Osteoblast (primary cell): ENCODE results near the gene ACBD4. TPM values are rescaled to one million over a fixed set of nuclear protein-coding genes. Genes with fewer than 3 reads are reported as not detected.

Experiments used
- DNase-seq: peaks from one replicate; pipeline ENCODE4 v3.0.0; 2011; ENCODE audit warnings: low spot score, mixed read lengths; ENCODE audit not compliant: insufficient read length; ENCODE audit errors: missing footprints
- H2AFZ ChIP-seq: 2 replicates; pipeline ENCODE4 v1.6.0; 2011; ENCODE audit warnings: mild to moderate bottlenecking, low read length
- H3K27ac ChIP-seq: 2 replicates; pipeline ENCODE4 v1.5.1; 2011; ENCODE audit warnings: mild to moderate bottlenecking, low read depth, low read length, moderate library complexity
- H3K27me3 ChIP-seq: 2 replicates; pipeline ENCODE4 v1.6.0; 2012; ENCODE audit warnings: mild to moderate bottlenecking, control low read depth, inconsistent platforms, low read length, moderate library complexity; ENCODE audit not compliant: insufficient read depth
- H3K36me3 ChIP-seq: 2 replicates; pipeline ENCODE4 v1.5.1; 2011; ENCODE audit warnings: mild to moderate bottlenecking, low read length, control low read depth, moderate library complexity; ENCODE audit not compliant: insufficient read depth
- H3K4me1 ChIP-seq: 2 replicates; pipeline ENCODE4 v1.5.1; 2011; ENCODE audit warnings: mild to moderate bottlenecking, low read length, control low read depth, moderate library complexity; ENCODE audit not compliant: insufficient read depth
- H3K4me2 ChIP-seq: 2 replicates; pipeline ENCODE4 v1.6.0; 2011; ENCODE audit warnings: mild to moderate bottlenecking, low read length; ENCODE audit not compliant: insufficient read depth
- H3K4me3 ChIP-seq: fragments of 200-600 bp; sonication (generic); 3 replicates; pipeline ENCODE4 v1.5.1; 2012; ENCODE audit warnings: mild to moderate bottlenecking, low read length, inconsistent platforms; ENCODE audit not compliant: insufficient read depth
- H3K79me2 ChIP-seq: 2 replicates; pipeline ENCODE4 v1.6.0; 2012; ENCODE audit warnings: mild to moderate bottlenecking, low read length, control low read depth, inconsistent platforms; ENCODE audit not compliant: insufficient read depth
- H3K9me3 ChIP-seq: 2 replicates; pipeline ENCODE4 v1.5.1; 2011; ENCODE audit warnings: low read depth, low read length, control low read depth
- H4K20me1 ChIP-seq: 2 replicates; pipeline ENCODE4 v1.6.0; 2012; ENCODE audit warnings: mild to moderate bottlenecking, low read length, control low read depth; ENCODE audit not compliant: insufficient read depth
- CTCF ChIP-seq: IDR thresholded peaks from 2 replicates; pipeline ENCODE4 v1.5.1; 2011; ENCODE audit warnings: mild to moderate bottlenecking, low read depth, low read length, moderate library complexity; ENCODE audit errors: extremely low read depth
- total RNA-seq: library from RNA; depleted of rRNA; stranded (reverse); fragments of >200 nt; gene quantifications from 2 replicates; pipeline ENCODE4 v1.2.3, GENCODE V29; 2012

ACBD4 gene
- total RNA-seq, 1 donor = 4.7 TPM

GRCh38 chr17:45114117-45114932, 21.2 kb upstream of the ACBD4 start:
- Histone ChIP-seq H3K9me3 (no peaks in the 10 kb centered on the region), H3K27me3 (no peaks in the 10 kb centered on the region), H3K36me3 (no peaks in the 10 kb centered on the region), H3K79me2 (no peaks in the 10 kb centered on the region), H3K27ac (no peak overlapping the region), H3K4me1 (no peaks in the 10 kb centered on the region), H4K20me1 (no peaks in the 10 kb centered on the region), H3K4me2 (no peak overlapping the region), H3K4me3 (no peak overlapping the region), H2AFZ (no peak overlapping the region)
- TF ChIP-seq CTCF = no peak
- peak; percentile 58 for DNase-seq

- TF ChIP-seq CTCF = no peak
These were observed 20.4 kb upstream of the ACBD4 start for GRCh38 chr17:45115015-45115625.

GRCh38 chr17:45115871-45116270, 19.6 kb upstream of the ACBD4 start:
- no peaks in the 10 kb centered on the region for H3K4me1 ChIP-seq
- no peaks in the 10 kb centered on the region for H3K36me3 ChIP-seq
- TF ChIP-seq CTCF = no peak
- H3K27me3 ChIP-seq = no peaks in the 10 kb centered on the region
- H4K20me1 ChIP-seq = no peaks in the 10 kb centered on the region
- no peaks in the 10 kb centered on the region for H3K79me2 ChIP-seq
- no peaks in the 10 kb centered on the region for H3K9me3 ChIP-seq
- H3K4me3 ChIP-seq = no peak overlapping the region
- peak; percentile 96 for DNase-seq
- H3K4me2 ChIP-seq = no peak overlapping the region
- no peak overlapping the region for H2AFZ ChIP-seq
- no peak overlapping the region for H3K27ac ChIP-seq

More at GRCh38 chr17:45115015-45115625, 20.4 kb upstream of the ACBD4 start:
- Histone ChIP-seq H3K36me3 (no peaks in the 10 kb centered on the region), H3K4me2 (no peak overlapping the region), H3K27me3 (no peaks in the 10 kb centered on the region), H3K79me2 (no peaks in the 10 kb centered on the region), H2AFZ (no peak overlapping the region), H3K4me1 (no peaks in the 10 kb centered on the region), H3K9me3 (no peaks in the 10 kb centered on the region), H3K4me3 (no peak overlapping the region), H4K20me1 (no peaks in the 10 kb centered on the region), H3K27ac (no peak overlapping the region)
- no peak for DNase-seq

- H3K36me3 ChIP-seq = no peaks in the 10 kb centered on the region
- no peak overlapping the region for H2AFZ ChIP-seq
- no peak overlapping the region for H3K27ac ChIP-seq
- no peaks in the 10 kb centered on the region for H4K20me1 ChIP-seq
- no peaks in the 10 kb centered on the region for H3K9me3 ChIP-seq
- H3K4me1 ChIP-seq = no peaks in the 10 kb centered on the region
- TF ChIP-seq CTCF = no peak
- H3K4me3 ChIP-seq = no peak overlapping the region
- no peaks in the 10 kb centered on the region for H3K79me2 ChIP-seq
- peak; percentile 85 for DNase-seq
- no peak overlapping the region for H3K4me2 ChIP-seq
- H3K27me3 ChIP-seq = no peaks in the 10 kb centered on the region
These were observed 19.0 kb upstream of the ACBD4 start for GRCh38 chr17:45116434-45117016.
